H1 (cell line): ENCODE results near the gene FIG4. TPM values are rescaled to one million over a fixed set of nuclear protein-coding genes. Genes with fewer than 3 reads are reported as not detected.
"Not testable (repeated sequence)": the region's sequence is repeated elsewhere in the genome, so short reads cannot be mapped to it uniquely, and the experiment has no call there.

Source experiments
- CTCF ChIA-PET: fragments of 300-600 bp; sonication (Branson Sonifier 250); formaldehyde crosslinking; loops from one replicate; lab custom pipeline; 2021; ENCODE audit not compliant: partially characterized antibody; lab: Charles Lee
- POLR2A ChIA-PET: fragments of 300-600 bp; sonication (Branson Sonifier 250); formaldehyde crosslinking; loops from one replicate; lab custom pipeline; 2021; ENCODE audit warnings: inconsistent platforms; ENCODE audit not compliant: partially characterized antibody; lab: Charles Lee
- DNase-seq, 2 experiments: peaks; one replicate each; pipeline versions ENCODE4 v3.0.0 to v3.0.0-alpha.2; 2010 to 2022; ENCODE audit warnings: low spot score in 2 of 2, low read depth in 1 of 2, mixed read lengths in 1 of 2
- FAIRE-seq: peaks from 2 replicates; lab custom pipeline; 2011; peaks lifted over from hg19 to GRCh38; lab: Jason Lieb, UNC
- H2AFZ ChIP-seq: 2 replicates; pipeline ENCODE4 v1.8.1; 2012; ENCODE audit warnings: low read length, inconsistent platforms
- H2AK5ac ChIP-seq: 2 replicates; pipeline ENCODE4 v1.6.1; 2013; ENCODE audit warnings: low read depth, low read length
- H2BK120ac ChIP-seq: replicated peaks from 2 replicates; pipeline ENCODE3; 2013; ENCODE audit warnings: low read depth, low read length, inconsistent platforms
- H2BK12ac ChIP-seq: 2 replicates; pipeline ENCODE4 v1.6.1; 2013; ENCODE audit warnings: low read depth, low read length
- H2BK15ac ChIP-seq: 2 replicates; pipeline ENCODE4 v1.6.1; 2013; ENCODE audit warnings: low read length
- H2BK20ac ChIP-seq: 2 replicates; pipeline ENCODE4 v1.6.1; 2013; ENCODE audit warnings: low read length
- H2BK5ac ChIP-seq: 2 replicates; pipeline ENCODE4 v1.6.1; 2013; ENCODE audit warnings: low read depth, low read length
- H3K14ac ChIP-seq: 2 replicates; pipeline ENCODE4 v1.6.1; 2013; ENCODE audit warnings: inconsistent platforms; ENCODE audit not compliant: insufficient read length
- H3K18ac ChIP-seq: 2 replicates; pipeline ENCODE4 v1.6.1; 2013; ENCODE audit warnings: low read length; ENCODE audit errors: extremely low read depth
- H3K23ac ChIP-seq: 2 replicates; pipeline ENCODE4 v1.6.1; 2013; ENCODE audit warnings: inconsistent platforms; ENCODE audit not compliant: insufficient read length
- H3K23me2 ChIP-seq: 2 replicates; pipeline ENCODE4 v1.6.1; 2013; ENCODE audit warnings: low read depth, low read length
- H3K27ac ChIP-seq: 2 replicates; pipeline ENCODE4 v1.6.1; 2011; ENCODE audit warnings: low read depth, low read length, inconsistent platforms
- H3K27me3 ChIP-seq, 4 experiments: replicated peaks in 1 of 4; 1 replicate in 1 of 4; 2 replicates in 3 of 4; pipeline versions ENCODE4 v1.6.1 to v1.8.1; 2011 to 2013; ENCODE audit warnings: low read length in 3 of 4, mild to moderate bottlenecking in 3 of 4, inconsistent platforms in 2 of 4, mixed read lengths in 2 of 4, moderate library complexity in 1 of 4; ENCODE audit not compliant: control insufficient read depth in 3 of 4, insufficient read depth in 3 of 4; ENCODE audit errors: extremely low read depth in 1 of 4
- H3K36me3 ChIP-seq, 4 experiments: 2 replicates each; pipeline versions ENCODE4 v1.6.1 to v1.8.1; 2011 to 2013; ENCODE audit warnings: mild to moderate bottlenecking in 4 of 4, low read length in 3 of 4, moderate library complexity in 2 of 4, control low read depth in 1 of 4, inconsistent platforms in 1 of 4; ENCODE audit not compliant: insufficient read depth in 4 of 4, control insufficient read depth in 2 of 4
- H3K4ac ChIP-seq: replicated peaks from 2 replicates; pipeline ENCODE3; 2013; ENCODE audit warnings: low read length, low read depth, mixed read lengths, inconsistent platforms; ENCODE audit not compliant: insufficient read length
- H3K4me1 ChIP-seq, 4 experiments: replicated peaks in 1 of 4; 1 replicate in 1 of 4; 2 replicates in 3 of 4; pipeline versions ENCODE4 v1.6.1 to v1.8.1; 2011 to 2013; ENCODE audit warnings: low read length in 3 of 4, inconsistent platforms in 2 of 4, mixed read lengths in 1 of 4; ENCODE audit not compliant: insufficient read depth in 4 of 4, control insufficient read depth in 3 of 4
- H3K4me2 ChIP-seq, 2 experiments: 2 replicates each; pipeline versions ENCODE4 v1.6.1 to v1.8.1; 2011 to 2013; ENCODE audit warnings: low read depth in 2 of 2, low read length in 2 of 2, control low read depth in 1 of 2, inconsistent platforms in 1 of 2, mild to moderate bottlenecking in 1 of 2; ENCODE audit not compliant: insufficient read depth in 1 of 2
- H3K4me3 ChIP-seq, 4 experiments: fragments of 200-600, 300-600 bp in 1 of 4; sonication (generic), shearing (Covaris generic), sonication (Bioruptor Twin) in 1 of 4; 2 replicates each; pipeline versions ENCODE4 v1.5.1 to v1.8.1; 2011 to 2016; ENCODE audit warnings: low read length in 4 of 4, low read depth in 3 of 4, control low read depth in 2 of 4, inconsistent platforms in 2 of 4, mild to moderate bottlenecking in 2 of 4, mixed read lengths in 1 of 4, moderate library complexity in 1 of 4; ENCODE audit not compliant: insufficient read depth in 2 of 4; ENCODE audit errors: extremely low read depth in 1 of 4
- H3K56ac ChIP-seq: replicated peaks from 2 replicates; pipeline ENCODE3; 2013; ENCODE audit warnings: low read depth, mild to moderate bottlenecking, mixed read lengths, low read length, inconsistent platforms; ENCODE audit not compliant: insufficient read length
- H3K79me1 ChIP-seq: 2 replicates; pipeline ENCODE4 v1.6.1; 2013; ENCODE audit warnings: low read depth, low read length, control low read depth
- H3K79me2 ChIP-seq, 2 experiments: 2 replicates each; pipeline versions ENCODE4 v1.6.1 to v1.8.1; 2012 to 2013; ENCODE audit warnings: low read length in 2 of 2, mild to moderate bottlenecking in 2 of 2, inconsistent platforms in 1 of 2; ENCODE audit not compliant: insufficient read depth in 2 of 2, control insufficient read depth in 1 of 2
- H3K9ac ChIP-seq, 4 experiments: replicated peaks in 1 of 4; 1 replicate in 1 of 4; 2 replicates in 3 of 4; pipeline versions ENCODE4 v1.6.1 to v1.8.1; 2011 to 2013; ENCODE audit warnings: low read depth in 3 of 4, low read length in 3 of 4, control low read depth in 2 of 4, mild to moderate bottlenecking in 2 of 4, moderate library complexity in 2 of 4, inconsistent platforms in 1 of 4; ENCODE audit errors: extremely low read depth in 1 of 4
- H3K9me3 ChIP-seq, 2 experiments: 2 replicates each; pipeline versions ENCODE4 v1.6.1 to v1.8.1; 2012 to 2013; ENCODE audit warnings: mild to moderate bottlenecking in 2 of 2, moderate library complexity in 2 of 2, control low read depth in 1 of 2, inconsistent platforms in 1 of 2, low read depth in 1 of 2, low read length in 1 of 2, mixed read lengths in 1 of 2; ENCODE audit not compliant: insufficient read depth in 2 of 2
- H4K20me1 ChIP-seq, 2 experiments: replicated peaks in 1 of 2; 2 replicates each; pipeline versions ENCODE3 to v1.8.1; 2011 to 2013; ENCODE audit warnings: inconsistent platforms in 2 of 2, low read length in 2 of 2, mild to moderate bottlenecking in 1 of 2; ENCODE audit not compliant: insufficient read depth in 2 of 2, control insufficient read depth in 1 of 2
- H4K5ac ChIP-seq: 2 replicates; pipeline ENCODE4 v1.6.1; 2013; ENCODE audit warnings: low read length, low read depth, mixed read lengths, inconsistent platforms; ENCODE audit not compliant: insufficient read length
- H4K8ac ChIP-seq: 2 replicates; pipeline ENCODE4 v1.8.0; 2013; ENCODE audit warnings: mild to moderate bottlenecking, moderate library complexity, low read length, inconsistent platforms; ENCODE audit not compliant: insufficient read depth; ENCODE audit errors: extremely low read depth
- H4K91ac ChIP-seq: replicated peaks from 2 replicates; pipeline ENCODE3; 2013; ENCODE audit warnings: low read length, mixed read lengths, inconsistent platforms; ENCODE audit not compliant: insufficient read length
- WGBS, 2 experiments: shearing (Covaris generic) in 1 of 2; methylation state at CpG; one replicate each; pipeline versions ENCODE4 v1.1.6 to v1.1.7; 2013 to 2015; ENCODE audit warnings: low lambda C conversion rate in 2 of 2, mixed read lengths in 2 of 2, inconsistent platforms in 1 of 2, low coverage in 1 of 2, missing lambda C conversion rate in 1 of 2; ENCODE audit not compliant: insufficient replicate concordance in 2 of 2, insufficient coverage in 1 of 2, insufficient read length in 1 of 2; ENCODE audit errors: extremely low coverage in 1 of 2, missing lambda C conversion rate in 1 of 2; 5-methylcytosine and 5-hydroxymethylcytosine counted together
- polyA plus RNA-seq, 7 experiments: library from polyadenylated mRNA; depleted of rRNA in 3 of 7; stranded (reverse) in 5 of 7; unstranded in 2 of 7; fragments of >200 nt in 5 of 7; fragments of 200-250 nt in 2 of 7; gene quantifications; 1 replicate in 5 of 7; 2 replicates in 1 of 7; 4 replicates in 1 of 7; pipeline versions ENCODE4 v1.2.1 to v1.2.3, GENCODE V29; 2011 to 2013; ENCODE audit warnings: missing spikeins in 2 of 7, mixed read lengths in 2 of 7
- total RNA-seq: library from RNA; stranded (reverse); fragmentation: NEBNext Ultra II Directional; extraction: Animal tissue kit (Norgen Biotek cat#: 25700); gene quantifications from 2 replicates; pipeline ENCODE4 v1.2.1, GENCODE V29; 2021

FIG4 gene
- total and polyA plus RNA-seq, 2 of the 8 experiments (the other 6 are each of a cell fraction or from before 2014, with no cell fraction given): 11.8 to 21.9 TPM

DNA sequence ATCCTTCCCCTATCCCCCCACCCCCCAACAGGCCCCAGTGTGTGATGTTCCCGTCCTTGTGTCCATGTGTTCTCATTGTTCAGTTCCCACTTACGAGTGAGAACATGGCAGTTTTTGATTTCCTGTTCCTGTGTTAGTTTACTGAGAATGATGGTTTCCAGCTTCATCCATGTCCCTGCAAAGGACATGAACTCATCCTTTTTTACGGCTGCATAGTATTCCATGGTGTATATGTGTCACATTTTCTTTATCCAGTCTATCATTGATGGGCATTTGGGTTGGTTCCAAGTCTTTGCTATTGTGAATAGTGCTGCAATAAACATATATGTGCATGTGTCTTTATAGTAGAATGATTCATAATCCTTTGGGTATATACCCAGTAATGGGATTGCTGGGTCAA, 53.7 kb downstream of the FIG4 start:
- H3K9ac ChIP-seq, DNase-seq, H3K23me2 ChIP-seq, H3K4me2 ChIP-seq, H3K27me3 ChIP-seq, POLR2A ChIA-PET, H4K20me1 ChIP-seq, H3K14ac ChIP-seq, H2BK15ac ChIP-seq, H3K4me1 ChIP-seq, H3K4ac ChIP-seq, CTCF ChIA-PET, H3K79me1 ChIP-seq, H2AFZ ChIP-seq, H3K36me3 ChIP-seq, H3K79me2 ChIP-seq, H2AK5ac ChIP-seq, H3K9me3 ChIP-seq, H3K18ac ChIP-seq, H2BK20ac ChIP-seq, H3K56ac ChIP-seq, H2BK120ac ChIP-seq, H4K5ac ChIP-seq, H4K91ac ChIP-seq, H2BK5ac ChIP-seq, H3K27ac ChIP-seq, H4K8ac ChIP-seq, H2BK12ac ChIP-seq, FAIRE-seq, H3K23ac ChIP-seq, H3K4me3 ChIP-seq: not testable (repeated sequence)
- 91% methylated on average over 3 of the region's 3 CpGs; no CpG with 5 or more reads in 1 of the 2 experiments for WGBS, 2 experiments
